Tongue (tissue), 2 donors: ENCODE measurements around the gene LPP. TPM values are rescaled to one million over a fixed set of nuclear protein-coding genes. Genes with fewer than 3 reads are reported as not detected.

Experiments used
- DNase-seq: peaks from one replicate; pipeline ENCODE4 v3.0.0-alpha.2; 2015
- total RNA-seq: library from RNA; depleted of rRNA; stranded (reverse); fragments of >200 nt; gene quantifications from one replicate; pipeline ENCODE4 v1.2.3, GENCODE V29; 2014

The LPP gene
- total RNA-seq, 1 donor from 2014 or later: 59.4 TPM

GRCh38 chr3:188338086-188338485, 184.1 kb downstream of the LPP start:
- no peak for DNase-seq

DNA sequence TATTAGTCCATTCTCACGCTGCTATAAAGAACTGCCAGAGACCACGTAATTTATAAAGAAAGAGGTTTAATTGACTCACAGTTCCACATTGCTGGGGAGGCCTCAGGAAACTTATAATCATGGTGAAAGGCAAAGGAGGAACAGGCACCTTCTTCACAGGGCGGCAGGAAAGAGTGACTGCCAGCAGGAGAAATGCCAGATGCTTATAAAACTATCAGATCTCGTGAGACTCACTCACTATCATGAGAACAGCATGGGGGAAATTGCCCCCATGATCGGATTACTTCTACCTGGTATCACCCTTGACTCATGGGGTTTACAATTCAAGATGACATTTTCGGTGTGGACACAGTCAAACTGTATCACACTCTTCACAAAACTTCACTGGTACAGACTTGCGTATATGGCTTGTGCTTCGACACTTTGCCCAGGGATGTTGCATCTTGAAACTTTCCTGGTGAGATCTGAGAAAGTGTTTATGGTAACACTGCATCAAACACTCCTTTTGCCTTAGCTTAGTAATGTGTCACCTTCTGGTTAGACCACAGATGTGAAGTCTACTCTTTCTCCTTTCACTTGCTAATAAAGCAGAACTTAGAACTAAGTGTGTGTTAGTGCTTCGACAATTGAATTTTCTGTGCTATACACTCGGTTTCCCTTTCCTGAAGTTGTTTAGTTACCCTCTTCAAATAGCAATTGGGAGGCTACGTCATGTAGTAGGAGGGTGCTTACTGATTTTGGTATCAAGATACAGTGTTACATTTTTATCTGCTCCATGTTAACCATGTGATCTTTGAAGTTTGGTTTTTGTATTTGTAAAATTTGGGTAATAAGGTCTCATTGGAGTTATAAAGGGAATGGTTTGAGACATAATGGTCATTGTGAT, 185.7 kb downstream of the LPP start:
- DNase-seq: no peak

GRCh38 chr3:188341501-188341900, 187.5 kb downstream of the LPP start:
- DNase-seq: no peak

DNA sequence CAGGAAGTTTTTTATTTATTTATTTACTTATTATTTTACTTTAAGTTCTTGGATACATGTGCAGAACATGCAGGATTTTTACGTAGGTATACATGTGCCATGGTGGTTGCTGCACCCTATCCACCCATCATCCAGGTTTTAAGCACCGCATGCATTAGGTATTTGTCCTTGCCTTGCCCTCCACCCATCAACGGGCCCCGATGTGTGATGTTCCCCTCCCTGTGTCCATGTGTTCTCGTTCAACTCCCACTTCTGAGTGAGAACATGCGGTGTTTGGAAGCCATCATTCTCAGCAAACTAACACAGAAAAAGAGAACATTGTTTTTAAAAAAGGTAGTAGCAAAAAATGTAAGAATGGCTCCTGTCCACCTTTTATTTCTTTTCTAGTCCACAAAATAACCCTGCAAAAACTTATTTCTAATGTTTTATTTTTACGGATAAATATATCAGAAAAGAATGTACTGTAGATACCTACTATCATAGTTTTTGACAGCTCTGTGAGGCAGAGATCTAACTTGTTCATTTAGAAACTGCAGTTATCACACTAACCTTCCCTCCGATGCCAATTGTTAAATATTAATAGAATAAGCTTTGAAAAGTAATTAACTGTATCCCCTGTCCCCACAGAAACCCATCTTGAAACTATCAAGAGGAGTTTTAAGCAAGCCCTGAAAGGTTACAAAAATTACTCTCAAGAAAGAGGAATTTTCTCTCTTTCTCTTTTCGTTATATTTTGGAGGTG, 189.2 kb downstream of the LPP start:
- no peak for DNase-seq

- DNase-seq: peak; percentile 28
These were observed 189.9 kb downstream of the LPP start for GRCh38 chr3:188343894-188344293.

GRCh38 chr3:188345223-188345622, 191.3 kb downstream of the LPP start:
- no peak for DNase-seq

DNA sequence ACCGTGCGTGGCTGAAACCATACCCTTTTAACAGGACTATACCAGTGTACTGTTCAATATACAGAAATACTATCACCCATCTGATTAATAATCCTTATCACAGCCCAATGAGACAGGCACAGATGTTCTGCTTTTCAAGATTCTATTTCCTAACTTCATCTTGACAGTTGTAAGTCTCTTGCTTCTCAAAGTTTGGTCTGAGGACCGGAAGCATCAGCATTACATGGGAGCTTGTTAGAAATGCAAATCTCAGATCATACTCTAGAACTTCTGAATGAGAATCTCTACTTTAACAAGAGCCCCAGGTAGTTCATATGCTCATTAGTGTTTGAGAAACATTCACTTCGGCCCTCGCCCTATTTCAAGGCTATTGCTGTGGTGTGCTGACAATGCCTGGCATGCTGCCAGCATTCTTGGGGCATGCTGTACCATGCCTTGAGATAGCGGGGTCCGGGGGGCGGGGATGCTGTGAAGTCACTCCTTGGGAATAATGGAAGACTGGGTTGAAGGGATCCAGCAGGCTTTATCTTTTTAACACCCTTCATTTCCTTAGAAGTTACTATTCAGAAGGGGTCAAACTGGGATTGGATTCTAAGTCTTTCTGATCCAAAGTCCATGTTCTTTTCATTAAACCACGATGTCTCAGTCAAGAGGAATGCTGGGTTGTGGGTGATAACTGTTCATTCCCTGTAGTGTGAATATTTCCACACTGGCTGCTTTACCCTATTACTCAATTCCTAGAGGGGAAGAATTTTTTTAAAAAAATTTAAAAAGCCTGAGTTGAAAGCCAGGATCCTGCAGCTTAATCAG, 194.7 kb downstream of the LPP start:
- DNase-seq: peak; percentile 62

DNA sequence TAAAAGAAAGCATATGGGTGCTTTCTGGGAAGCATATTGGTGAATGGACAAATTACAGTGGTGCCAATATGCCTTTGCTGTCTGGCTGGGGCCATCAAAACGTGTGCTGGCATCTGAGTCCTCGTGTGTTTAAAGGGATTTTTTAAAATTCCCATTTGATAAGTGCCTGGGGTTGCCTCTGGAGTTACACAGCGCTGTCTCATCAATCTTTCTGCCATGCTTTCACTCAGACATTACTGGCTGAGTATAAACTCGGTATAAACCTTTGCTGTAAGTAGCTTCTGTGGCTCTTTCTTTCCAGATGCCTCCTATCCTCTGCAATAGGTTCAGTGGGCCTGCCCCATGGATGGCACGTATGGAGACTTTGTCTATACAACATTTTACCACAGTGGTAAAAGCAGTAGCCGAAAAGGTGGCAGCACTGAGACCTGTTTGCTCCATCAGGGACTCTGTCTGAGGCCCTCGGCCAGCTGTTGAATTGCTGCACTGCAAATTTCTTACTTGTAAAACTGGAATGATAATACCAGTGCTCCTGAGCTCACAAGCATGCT, 195.5 kb downstream of the LPP start:
- DNase-seq: no peak

- DNase-seq: no peak
These were observed 196.0 kb downstream of the LPP start for GRCh38 chr3:188349933-188350332.

DNA sequence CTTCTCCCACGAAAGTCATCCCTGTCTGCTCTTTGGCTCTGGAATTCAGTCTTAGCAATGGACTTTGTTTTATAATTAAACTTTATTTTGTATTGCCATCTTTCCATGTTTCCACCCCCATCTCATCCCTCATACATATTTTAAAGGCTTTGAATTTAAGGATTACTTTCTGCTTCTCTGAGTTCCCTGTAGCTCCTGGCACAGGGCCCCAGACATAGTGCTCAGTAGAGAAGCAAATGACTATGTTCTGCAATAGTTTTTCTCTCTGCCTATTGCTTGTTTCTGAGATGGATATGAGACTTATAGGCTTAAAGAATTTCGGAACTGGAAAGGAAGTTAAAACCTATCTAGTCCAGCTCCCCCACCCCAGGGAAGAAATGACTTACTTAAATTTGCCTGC, 197.0 kb downstream of the LPP start:
- DNase-seq: no peak

- no peak for DNase-seq
These were observed 197.7 kb downstream of the LPP start for GRCh38 chr3:188351648-188352047.

- DNase-seq: no peak
These were observed 198.4 kb downstream of the LPP start for GRCh38 chr3:188352196-188352927.

DNA sequence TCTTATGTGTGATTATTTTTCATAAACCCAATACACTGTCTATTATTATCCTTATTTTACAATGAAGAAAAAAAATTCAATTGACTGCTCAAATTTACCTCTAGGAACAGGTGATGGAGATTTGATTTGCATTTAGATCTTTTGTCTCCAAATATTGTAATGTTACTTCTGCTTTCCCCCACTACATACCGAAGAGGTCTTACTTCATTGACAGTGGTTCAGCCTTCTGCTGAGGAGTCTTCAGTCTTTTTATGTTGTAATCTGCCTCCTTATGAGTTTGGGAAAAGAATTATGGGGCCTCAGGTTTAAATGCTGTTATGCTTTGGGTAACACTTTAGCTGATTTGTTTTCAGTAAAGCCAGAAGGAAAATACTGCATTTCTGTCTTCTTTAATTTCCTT, 199.5 kb downstream of the LPP start:
- no peak for DNase-seq

GRCh38 chr3:188358787-188359493, 205.0 kb downstream of the LPP start:
- no peak for DNase-seq

DNA sequence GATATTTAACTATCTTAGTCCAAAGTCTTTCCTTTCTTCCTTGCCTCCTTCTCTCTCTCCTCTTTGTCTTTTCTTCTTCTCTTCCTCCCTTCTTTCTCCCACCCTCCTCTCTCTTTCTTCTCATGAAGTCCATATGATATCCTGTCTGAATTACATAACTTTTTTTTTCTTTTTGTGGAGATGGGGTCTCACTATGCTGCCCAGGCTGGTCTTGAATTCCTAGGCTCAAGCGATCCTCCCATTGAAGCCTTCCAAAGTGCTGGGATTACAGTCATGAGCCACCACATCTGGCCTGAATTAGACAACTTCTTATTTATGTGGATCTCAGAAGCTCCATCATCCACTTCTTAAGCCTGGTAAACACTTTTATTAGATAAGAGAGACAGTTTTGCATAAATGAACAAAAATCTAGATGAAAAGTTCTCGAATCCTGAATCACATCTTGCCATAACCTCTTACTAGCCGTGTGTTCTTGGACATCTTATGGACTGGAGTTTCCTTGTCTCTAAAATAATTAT, 206.5 kb downstream of the LPP start:
- DNase-seq: no peak

DNA sequence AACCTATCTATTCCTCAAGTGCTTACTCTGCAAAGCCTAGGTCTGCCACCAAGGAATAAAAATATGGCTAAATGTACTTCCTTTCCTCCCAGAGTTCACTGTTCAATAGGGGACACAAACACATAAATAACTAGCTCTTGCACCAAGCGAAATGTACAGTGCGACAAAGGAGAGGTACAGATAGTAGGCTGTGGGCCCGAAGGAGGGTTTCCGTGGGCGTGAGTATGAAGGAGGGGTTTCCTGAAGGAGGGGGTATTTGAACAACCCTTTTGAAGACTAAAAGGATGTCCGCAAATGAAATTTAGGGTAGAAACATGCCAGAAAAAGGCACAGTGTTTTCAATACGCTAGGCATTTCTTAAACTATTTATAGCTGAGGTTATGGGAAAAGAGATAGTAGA, 207.9 kb downstream of the LPP start:
- DNase-seq: no peak

DNA sequence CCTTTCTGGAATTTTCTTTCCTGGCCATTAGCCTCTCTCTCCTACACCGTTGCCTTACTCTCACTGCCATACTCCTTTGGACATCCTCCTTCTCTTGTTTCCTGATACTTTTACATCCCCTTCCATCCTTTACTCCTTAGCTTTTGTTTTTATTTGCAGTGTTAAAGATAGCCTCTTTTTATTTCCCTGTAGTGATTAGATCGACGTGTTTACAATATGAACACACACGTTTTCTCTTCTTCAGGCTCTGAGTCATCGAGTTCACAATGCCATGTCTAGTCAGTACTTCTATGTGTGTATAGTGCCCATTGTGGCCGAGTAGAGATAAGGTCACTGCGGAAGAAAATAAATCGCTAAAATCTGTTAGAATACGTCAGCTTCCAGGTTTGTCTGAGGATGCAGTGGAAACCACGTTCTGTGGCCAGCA, 208.5 kb downstream of the LPP start:
- no peak for DNase-seq

DNA sequence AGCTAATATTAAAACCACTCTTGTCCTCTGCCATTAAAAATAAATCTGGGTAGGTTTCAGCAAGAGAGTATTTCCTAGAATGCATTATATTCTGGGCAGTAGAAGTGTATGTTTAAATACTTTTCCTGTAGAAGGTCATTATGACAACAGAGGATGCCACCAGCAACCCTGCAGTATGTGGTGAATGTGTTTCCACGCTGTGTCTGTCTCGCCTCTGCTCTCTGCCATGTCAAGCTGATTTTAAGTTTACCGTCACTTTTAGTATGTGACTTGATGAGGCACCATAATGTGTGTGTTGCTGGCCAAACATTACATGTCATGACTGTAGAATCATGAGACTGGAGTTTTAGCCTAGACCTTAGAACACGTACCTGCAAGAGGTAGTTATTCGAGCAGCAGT, 211.2 kb downstream of the LPP start:
- no peak for DNase-seq

GRCh38 chr3:188365988-188366698, 212.2 kb downstream of the LPP start:
- DNase-seq: no peak

DNA sequence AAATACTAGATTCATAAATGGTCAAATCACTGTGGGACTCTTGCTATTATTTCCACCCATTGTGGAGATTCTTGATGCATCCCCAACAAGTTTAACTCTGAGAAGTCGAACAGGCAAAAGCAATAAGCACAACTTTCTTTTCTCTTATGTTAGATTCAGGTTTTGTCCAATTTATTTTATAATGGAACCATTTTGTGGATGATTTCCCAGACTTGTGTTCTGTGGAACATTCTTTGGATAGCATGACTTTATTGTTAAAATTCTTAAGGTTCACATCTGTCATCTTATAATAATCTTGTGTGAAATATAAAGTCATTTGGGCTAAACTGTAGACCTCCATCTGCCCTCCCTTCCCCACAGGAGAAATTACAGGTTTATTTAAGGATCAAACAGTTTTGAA, 213.7 kb downstream of the LPP start:
- no peak for DNase-seq
